Keratinocyte (primary cell): ENCODE data around the gene LRRC3C. TPM values are rescaled to one million over a fixed set of nuclear protein-coding genes. Genes with fewer than 3 reads are reported as not detected.

Experiments used
- DNase-seq: peaks from one replicate; pipeline ENCODE4 v3.0.0-alpha.2; 2011; ENCODE audit warnings: low read depth, missing footprints, low spot score
- FAIRE-seq: peaks from 2 replicates; lab custom pipeline; 2011; peaks lifted over from hg19 to GRCh38; lab: Jason Lieb, UNC
- H2AFZ ChIP-seq: 2 replicates; pipeline ENCODE4 v1.6.0; 2012; ENCODE audit warnings: low read length, control low read depth, inconsistent platforms; ENCODE audit not compliant: control insufficient read depth
- H3K27ac ChIP-seq: 2 replicates; pipeline ENCODE4 v1.5.1; 2011; ENCODE audit warnings: low read length; ENCODE audit not compliant: control insufficient read depth, insufficient read depth
- H3K27me3 ChIP-seq: 3 replicates; pipeline ENCODE4 v1.6.0; 2011; ENCODE audit warnings: low read length; ENCODE audit not compliant: control insufficient read depth, insufficient read depth; ENCODE audit errors: extremely low read depth
- H3K36me3 ChIP-seq, 2 experiments: 2 replicates in 1 of 2; 3 replicates in 1 of 2; pipeline ENCODE4 v1.5.1; 2011; ENCODE audit warnings: low read length in 2 of 2, mild to moderate bottlenecking in 1 of 2; ENCODE audit not compliant: control insufficient read depth in 2 of 2, insufficient read depth in 2 of 2; ENCODE audit errors: extremely low read depth in 1 of 2
- H3K4me1 ChIP-seq: 3 replicates; pipeline ENCODE4 v1.5.1; 2011; ENCODE audit warnings: low read length; ENCODE audit not compliant: control insufficient read depth, insufficient read depth; ENCODE audit errors: extremely low read depth
- H3K4me2 ChIP-seq: 3 replicates; pipeline ENCODE4 v1.6.0; 2011; ENCODE audit warnings: low read depth, low read length; ENCODE audit not compliant: control insufficient read depth, insufficient read depth; ENCODE audit errors: extremely low read depth
- H3K4me3 ChIP-seq, 3 experiments: fragments of 200-600 bp in 1 of 3; sonication (generic) in 1 of 3; 2 replicates in 2 of 3; 3 replicates in 1 of 3; pipeline ENCODE4 v1.5.1; 2011 to 2016; ENCODE audit warnings: low read length in 3 of 3, mild to moderate bottlenecking in 3 of 3, control low read depth in 2 of 3, inconsistent platforms in 1 of 3, low read depth in 1 of 3, mixed read lengths in 1 of 3, mixed run types in 1 of 3, moderate library complexity in 1 of 3; ENCODE audit not compliant: control insufficient read depth in 2 of 3, insufficient read depth in 2 of 3; ENCODE audit errors: extremely low read depth in 1 of 3
- H3K79me2 ChIP-seq: 2 replicates; pipeline ENCODE4 v1.6.0; 2012; ENCODE audit warnings: low read length; ENCODE audit not compliant: control insufficient read depth, insufficient read depth
- H3K9ac ChIP-seq: 3 replicates; pipeline ENCODE4 v1.6.0; 2011; ENCODE audit warnings: low read length; ENCODE audit not compliant: control insufficient read depth, insufficient read depth; ENCODE audit errors: extremely low read depth
- H3K9me1 ChIP-seq: 3 replicates; pipeline ENCODE4 v1.6.0; 2011; ENCODE audit warnings: low read length; ENCODE audit not compliant: control insufficient read depth, insufficient read depth; ENCODE audit errors: extremely low read depth
- H3K9me3 ChIP-seq: 2 replicates; pipeline ENCODE4 v1.5.1; 2012; ENCODE audit warnings: low read depth, low read length; ENCODE audit not compliant: control insufficient read depth
- H4K20me1 ChIP-seq: 3 replicates; pipeline ENCODE4 v1.6.0; 2011; ENCODE audit warnings: low read length; ENCODE audit not compliant: control insufficient read depth, insufficient read depth; ENCODE audit errors: extremely low read depth
- EZH2 ChIP-seq: IDR thresholded peaks from one replicate; pipeline ENCODE4 v1.6.1; 2012; ENCODE audit warnings: inconsistent platforms, mild to moderate bottlenecking, low read length, moderate library complexity
- dilution Hi-C: fragments of 300-500 bp; cut with MboI; formaldehyde crosslinking; loops from one replicate; pipeline ENCODE4 v1.7.0; 2020; ENCODE audit warnings: low sequenced_read_pairs; ENCODE audit not compliant: extremely low pct_ligation_motif_present
- polyA plus RNA-seq, 5 experiments: library from polyadenylated mRNA; depleted of rRNA in 3 of 5; stranded (reverse) in 3 of 5; stranded (forward) in 1 of 5; unstranded in 1 of 5; fragments of >200 nt; gene quantifications; 1 replicate in 1 of 5; 2 replicates in 3 of 5; 3 replicates in 1 of 5; pipeline versions ENCODE4 v1.2.1 to v1.2.3, GENCODE V29; 2011 to 2012; ENCODE audit warnings: missing spikeins in 2 of 5, low read depth in 1 of 5, low replicate concordance in 1 of 5
- TF ChIP-seq, protein P1 (sequence below), 3 experiments: IDR thresholded peaks in 1 of 3; conservative IDR thresholded peaks in 1 of 3; optimal IDR thresholded peaks in 1 of 3; 2 replicates in 2 of 3; 3 replicates in 1 of 3; pipeline versions ENCODE3 to v1.5.1; 2011; ENCODE audit warnings: low read length in 3 of 3, mild to moderate bottlenecking in 3 of 3, moderate library complexity in 2 of 3, control low read depth in 1 of 3, inconsistent platforms in 1 of 3; ENCODE audit not compliant: insufficient read depth in 2 of 3; ENCODE audit errors: extremely low read depth in 1 of 3

Gene LRRC3C
- polyA plus RNA-seq, 1 donor (not counting 4 experiments of a cell fraction or from before 2014, with no cell fraction given), result not detected

DNA sequence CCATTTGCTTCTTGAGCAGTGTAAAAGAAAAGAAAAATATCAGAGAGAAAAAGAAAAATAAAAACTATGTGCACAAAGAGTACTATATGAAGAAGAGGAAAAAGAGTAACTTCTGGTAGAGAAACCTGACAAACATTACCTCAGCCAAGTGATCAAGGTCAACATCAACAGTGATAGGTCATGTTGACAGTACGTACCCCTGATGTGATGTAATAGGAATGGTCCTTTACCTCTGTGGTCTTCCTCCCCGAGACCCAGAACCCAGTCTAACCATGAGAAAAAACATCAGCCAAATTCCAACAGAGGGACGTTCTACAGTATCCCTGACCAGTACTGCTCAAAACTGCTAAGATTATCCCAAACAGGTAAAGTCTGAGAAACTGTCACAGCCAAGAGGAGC lies 13.5 kb upstream of the LRRC3C start:
- no peak overlapping the region for H3K4me3 ChIP-seq
- no peaks in the 10 kb centered on the region for H3K79me2 ChIP-seq
- dilution Hi-C loops, result no loop called here
- H3K4me1 ChIP-seq, result no peaks in the 10 kb centered on the region
- H4K20me1 ChIP-seq, result no peaks in the 10 kb centered on the region
- no peaks in the 10 kb centered on the region for H3K9me3 ChIP-seq
- no peak overlapping the region for H3K4me2 ChIP-seq
- H3K9ac ChIP-seq, result no peak overlapping the region
- FAIRE-seq (no peak), DNase-seq (no peak)
- H3K9me1 ChIP-seq, result no peaks in the 10 kb centered on the region
- H3K27me3 ChIP-seq, result no peaks in the 10 kb centered on the region
- H3K36me3 ChIP-seq, result peaks cover 0 to 15% of the 10 kb centered on the region in 2 experiments
- TF ChIP-seq, protein P1, sequence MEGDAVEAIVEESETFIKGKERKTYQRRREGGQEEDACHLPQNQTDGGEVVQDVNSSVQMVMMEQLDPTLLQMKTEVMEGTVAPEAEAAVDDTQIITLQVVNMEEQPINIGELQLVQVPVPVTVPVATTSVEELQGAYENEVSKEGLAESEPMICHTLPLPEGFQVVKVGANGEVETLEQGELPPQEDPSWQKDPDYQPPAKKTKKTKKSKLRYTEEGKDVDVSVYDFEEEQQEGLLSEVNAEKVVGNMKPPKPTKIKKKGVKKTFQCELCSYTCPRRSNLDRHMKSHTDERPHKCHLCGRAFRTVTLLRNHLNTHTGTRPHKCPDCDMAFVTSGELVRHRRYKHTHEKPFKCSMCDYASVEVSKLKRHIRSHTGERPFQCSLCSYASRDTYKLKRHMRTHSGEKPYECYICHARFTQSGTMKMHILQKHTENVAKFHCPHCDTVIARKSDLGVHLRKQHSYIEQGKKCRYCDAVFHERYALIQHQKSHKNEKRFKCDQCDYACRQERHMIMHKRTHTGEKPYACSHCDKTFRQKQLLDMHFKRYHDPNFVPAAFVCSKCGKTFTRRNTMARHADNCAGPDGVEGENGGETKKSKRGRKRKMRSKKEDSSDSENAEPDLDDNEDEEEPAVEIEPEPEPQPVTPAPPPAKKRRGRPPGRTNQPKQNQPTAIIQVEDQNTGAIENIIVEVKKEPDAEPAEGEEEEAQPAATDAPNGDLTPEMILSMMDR (optimal IDR thresholded peaks at IDR 0.05 in 1 of 3, IDR thresholded peaks at IDR 0.05 in 1 of 3, conservative IDR thresholded peaks at IDR 0.05 in 1 of 3; ENCODE audit: extremely low read depth in 1 of 3, insufficient read depth in 2 of 3, low read length in 3 of 3), result no peak
- no peak for TF ChIP-seq EZH2
- no peak overlapping the region for H3K27ac ChIP-seq
- H2AFZ ChIP-seq, result no peak overlapping the region

DNA sequence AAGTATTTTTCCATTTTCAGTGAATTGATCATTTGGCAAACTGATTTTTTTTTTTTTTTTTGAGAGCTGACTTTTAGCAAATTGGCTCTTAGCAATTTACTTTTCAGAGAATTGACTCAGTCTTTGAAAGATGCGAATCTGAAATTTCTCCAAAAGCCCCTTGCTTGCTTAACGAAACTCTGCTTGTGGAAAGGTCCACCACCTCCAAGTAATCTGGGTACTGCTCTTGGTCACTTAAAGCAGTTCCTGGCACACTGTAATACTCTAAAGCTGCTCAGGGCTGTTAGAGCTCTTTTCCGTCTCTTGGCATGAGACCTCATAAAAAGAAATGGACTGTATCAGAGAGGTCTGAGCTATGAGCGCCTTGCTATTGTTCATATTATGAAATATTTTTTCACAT lies 12.0 kb upstream of the LRRC3C start:
- Histone ChIP-seq H3K9ac (no peak overlapping the region), H3K4me2 (no peak overlapping the region), H3K9me3 (no peaks in the 10 kb centered on the region), H3K79me2 (no peaks in the 10 kb centered on the region), H2AFZ (no peak overlapping the region), H3K4me3 (no peak overlapping the region), H3K27ac (no peak overlapping the region), H3K36me3 (peaks cover 9 to 17% of the 10 kb centered on the region in 2 experiments), H3K9me1 (no peaks in the 10 kb centered on the region), H3K4me1 (no peaks in the 10 kb centered on the region), H4K20me1 (no peaks in the 10 kb centered on the region), H3K27me3 (no peaks in the 10 kb centered on the region)
- FAIRE-seq, result no peak
- dilution Hi-C loops, result no loop called here
- no peak for TF ChIP-seq EZH2
- TF ChIP-seq, protein P1 (optimal IDR thresholded peaks at IDR 0.05 in 1 of 3, IDR thresholded peaks at IDR 0.05 in 1 of 3, conservative IDR thresholded peaks at IDR 0.05 in 1 of 3; ENCODE audit: extremely low read depth in 1 of 3, insufficient read depth in 2 of 3, low read length in 3 of 3), result no peak
- no peak for DNase-seq
